ENCODE measurements around the gene SREBF2.

SREBF2 gene

GRCh38 chr22:41939981-41940831 lies 107.3 kb downstream of the SREBF2 start:
- in situ Hi-C loops (cut with MboI; ENCODE audit: low sequenced_read_pairs): loop anchor here (10.0 kb wide), 3 partner anchors 115 to 275 kb away; partner anchors contain the start of gene MEI1

- in situ Hi-C loops (cut with MboI; ENCODE audit: low sequenced_read_pairs): loop anchor here (10.0 kb wide), 3 partner anchors 116 to 276 kb away; partner anchors contain the start of gene MEI1
These were observed 108.2 kb downstream of the SREBF2 start for GRCh38 chr22:41940832-41941765.

GRCh38 chr22:41943661-41944209 lies 110.8 kb downstream of the SREBF2 start:
- in situ Hi-C loops (cut with MboI; ENCODE audit: low sequenced_read_pairs): loop anchor here (10.0 kb wide), 3 partner anchors 119 to 279 kb away; partner anchors contain the start of gene MEI1

GRCh38 chr22:41946629-41947423 lies 113.9 kb downstream of the SREBF2 start, which contains the start of gene CENPM:
CENPM (minus strand) TSS chr22:41947152; CDS start chr22:41947076, 76 bp downstream.
- in situ Hi-C loops (cut with MboI; ENCODE audit: low sequenced_read_pairs): loop anchor here (10.0 kb wide), 3 partner anchors 122 to 282 kb away; partner anchors contain the start of gene MEI1

GRCh38 chr22:41947424-41948080 lies 114.6 kb downstream of the SREBF2 start:
- in situ Hi-C loops (cut with MboI; ENCODE audit: low sequenced_read_pairs): loop anchor here (10.0 kb wide), 3 partner anchors 123 to 283 kb away; partner anchors contain the start of gene MEI1

- in situ Hi-C loops (cut with MboI; ENCODE audit: low sequenced_read_pairs): loop anchor here (10.0 kb wide), 3 partner anchors 123 to 283 kb away; partner anchors contain the start of gene MEI1
These were observed 115.2 kb downstream of the SREBF2 start for GRCh38 chr22:41948142-41948541.

GRCh38 chr22:41948928-41949296 lies 116.0 kb downstream of the SREBF2 start:
- in situ Hi-C loops (cut with MboI; ENCODE audit: low sequenced_read_pairs): loop anchor here (10.0 kb wide), 3 partner anchors 124 to 284 kb away; partner anchors contain the start of gene MEI1

GRCh38 chr22:41949297-41949965 lies 116.5 kb downstream of the SREBF2 start:
- in situ Hi-C loops (cut with MboI; ENCODE audit: low sequenced_read_pairs): loop anchor here (10.0 kb wide), 3 partner anchors 125 to 285 kb away; partner anchors contain the start of gene MEI1

GRCh38 chr22:41951898-41952474 lies 119.1 kb downstream of the SREBF2 start, which contains the start of gene SMIM45:
SMIM45 (plus strand) TSS chr22:41952150.
- in situ Hi-C loops (cut with MboI; ENCODE audit: low sequenced_read_pairs): loop anchor here (25.0 kb wide), 1 partner anchor 485 kb away; the partner anchor contains the start of gene NFAM1

- in situ Hi-C loops (cut with MboI; ENCODE audit: low sequenced_read_pairs): loop anchor here (25.0 kb wide), 1 partner anchor 485 kb away; the partner anchor contains the start of gene NFAM1
These were observed 119.8 kb downstream of the SREBF2 start for GRCh38 chr22:41952713-41953112.

All from HL-60/S4 (cell line).